Adrenal gland (tissue), 5 donors: Measurements from ENCODE around the gene CPNE4.

ENCODE experiments used
- CTCF ChIP-seq, 6 experiments: fragments of 450-650 bp in 4 of 6; fragments of 200-600 bp in 2 of 6; sonication (generic) in 1 of 6; IDR thresholded peaks; 1 replicate in 5 of 6; 2 replicates in 1 of 6; pipeline versions ENCODE4 v1.5.1 to v1.8.0; 2016 to 2021; ENCODE audit warnings: antibody characterized with exemption in 6 of 6, mild to moderate bottlenecking in 2 of 6, moderate library complexity in 1 of 6
- POLR2A ChIP-seq, 2 donors: fragments of 450-650 bp; IDR thresholded peaks; one replicate each; pipeline ENCODE4 v1.6.1; 2017; ENCODE audit warnings: antibody characterized with exemption in 2 of 2, mild to moderate bottlenecking in 2 of 2, moderate library complexity in 1 of 2
- donor health status: DM: no; HTN: no; CAD: no.

GRCh38 chr3:131564812-131565211 is 470.0 kb downstream of the CPNE4 start:
- TF ChIP-seq CTCF (IDR thresholded peaks at IDR 0.05) (no peak), POLR2A (IDR thresholded peaks at IDR 0.05) (no peak)
